GM21447 (cell line): ENCODE measurements around the gene GALNT17.
"Not testable (repeated sequence)": the region's sequence is repeated elsewhere in the genome, so short reads cannot be mapped to it uniquely, and the experiment has no call there.

Experiments used
- ATAC-seq: cut with Tn5 transposase; IDR thresholded peaks from one replicate; pipeline ENCODE4 v1.9.1; 2021; ENCODE audit not compliant: unreplicated experiment

The GALNT17 gene

DNA sequence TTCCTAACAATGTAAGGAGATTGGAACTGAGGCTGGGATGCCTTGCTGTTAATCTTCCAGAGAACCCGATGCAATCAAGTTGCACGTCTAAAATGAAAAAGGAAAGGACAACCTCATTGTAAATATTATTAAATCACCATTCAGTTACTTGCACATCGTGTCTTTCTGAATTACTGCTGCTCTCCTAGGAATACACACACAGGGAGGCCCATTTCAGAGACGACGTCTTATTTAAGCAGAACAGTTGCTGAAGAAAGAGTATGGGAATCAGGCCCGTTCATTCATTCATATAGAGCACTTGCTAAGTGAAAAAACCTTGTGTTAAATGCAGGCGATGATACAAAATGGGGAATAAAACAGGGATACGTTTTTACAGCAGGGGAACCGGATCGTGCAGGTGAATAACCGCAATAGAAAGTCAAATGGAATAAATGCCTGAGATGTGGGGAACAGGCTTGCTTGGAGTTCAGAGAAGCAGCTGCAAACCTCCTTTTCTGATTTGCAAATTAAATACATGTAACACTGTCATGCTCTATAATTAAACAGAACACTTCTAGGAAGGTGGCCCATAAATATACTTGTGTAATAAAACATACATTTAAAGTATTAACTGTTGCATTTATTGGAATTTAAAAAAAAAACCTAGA lies 409.9 kb downstream of the GALNT17 start:
- ATAC-seq, result no peak

DNA sequence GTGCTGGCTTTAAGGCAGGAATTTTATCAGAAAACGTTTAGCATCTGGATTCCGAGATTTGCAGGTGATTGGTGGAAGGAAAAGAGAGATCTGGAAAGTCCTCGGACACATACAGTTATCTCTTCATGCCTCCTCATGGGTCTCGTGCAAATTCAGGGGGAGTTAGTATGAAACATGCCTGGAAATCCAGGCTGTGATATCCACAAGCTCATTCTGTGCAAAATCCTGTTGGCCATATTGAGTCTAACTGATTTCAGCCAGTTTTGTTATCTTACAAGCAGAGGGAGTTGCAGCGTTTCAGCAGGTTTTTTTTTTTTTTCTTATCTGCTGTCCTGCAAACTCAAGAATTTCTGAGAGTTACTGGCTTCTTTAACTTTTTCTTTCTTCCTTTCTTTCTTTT lies 411.5 kb downstream of the GALNT17 start:
- ATAC-seq, result no peak

DNA sequence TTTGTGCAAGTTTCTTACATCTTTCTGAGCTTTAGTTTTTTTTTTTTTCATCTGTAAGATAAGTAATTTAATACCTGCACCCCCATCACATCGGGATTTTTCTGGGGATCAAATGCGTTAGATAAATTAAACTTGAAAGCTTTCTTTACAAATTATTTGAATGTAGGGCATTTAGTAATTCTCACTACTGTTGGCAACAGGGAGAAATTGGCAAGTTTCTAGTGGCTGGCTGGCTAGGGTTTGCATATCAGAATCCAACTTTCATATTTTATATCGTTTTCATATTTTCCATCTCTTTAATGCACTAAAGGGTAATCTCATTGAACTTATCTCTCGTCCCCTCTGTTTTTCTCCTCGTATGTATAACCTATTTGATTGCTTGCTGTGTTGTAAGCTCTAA lies 412.9 kb downstream of the GALNT17 start:
- no peak for ATAC-seq

DNA sequence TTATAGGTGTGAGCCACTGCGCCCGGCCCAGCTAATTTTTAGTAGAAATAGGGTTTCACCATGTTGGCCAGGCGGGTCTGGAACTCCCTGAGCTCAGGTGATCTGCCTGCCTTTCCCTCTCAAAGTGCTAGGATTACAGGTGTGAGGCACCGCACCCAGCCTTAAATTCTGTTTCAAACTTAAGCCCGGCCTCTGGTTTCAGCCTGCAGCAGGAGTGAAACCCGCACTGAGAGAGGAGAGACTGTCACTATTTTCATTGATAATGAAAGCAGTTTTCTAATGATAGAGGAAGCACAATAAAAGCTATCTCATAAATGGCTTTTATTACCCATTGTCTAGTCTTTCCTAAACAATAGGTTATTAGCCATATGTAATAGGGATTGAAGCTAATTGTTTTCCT lies 415.5 kb downstream of the GALNT17 start:
- ATAC-seq, result no peak

DNA sequence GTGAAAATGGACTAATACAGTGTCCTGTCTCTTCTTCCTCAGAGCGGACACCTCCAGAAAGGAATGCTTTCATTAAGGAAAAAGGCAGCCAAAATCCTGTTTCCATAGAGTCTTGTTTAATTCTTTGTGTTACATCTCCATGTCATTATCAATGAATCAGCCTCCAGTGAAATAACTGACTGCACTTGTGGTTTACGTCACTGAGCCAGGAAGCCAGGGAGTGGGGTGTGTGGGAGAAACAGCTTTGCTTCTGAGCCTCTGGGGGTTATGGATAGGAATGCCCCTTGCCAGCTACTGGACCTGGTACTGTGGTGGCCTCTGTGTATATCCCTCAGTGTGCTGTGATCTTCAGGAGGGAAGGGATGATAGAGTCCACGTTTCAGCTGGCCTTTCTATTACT lies 416.8 kb downstream of the GALNT17 start:
- no peak for ATAC-seq

GRCh38 chr7:71553306-71553705 lies 421.4 kb downstream of the GALNT17 start:
- no peak for ATAC-seq

- no peak for ATAC-seq
Observed at GRCh38 chr7:71555758-71556157, 423.8 kb downstream of the GALNT17 start.

DNA sequence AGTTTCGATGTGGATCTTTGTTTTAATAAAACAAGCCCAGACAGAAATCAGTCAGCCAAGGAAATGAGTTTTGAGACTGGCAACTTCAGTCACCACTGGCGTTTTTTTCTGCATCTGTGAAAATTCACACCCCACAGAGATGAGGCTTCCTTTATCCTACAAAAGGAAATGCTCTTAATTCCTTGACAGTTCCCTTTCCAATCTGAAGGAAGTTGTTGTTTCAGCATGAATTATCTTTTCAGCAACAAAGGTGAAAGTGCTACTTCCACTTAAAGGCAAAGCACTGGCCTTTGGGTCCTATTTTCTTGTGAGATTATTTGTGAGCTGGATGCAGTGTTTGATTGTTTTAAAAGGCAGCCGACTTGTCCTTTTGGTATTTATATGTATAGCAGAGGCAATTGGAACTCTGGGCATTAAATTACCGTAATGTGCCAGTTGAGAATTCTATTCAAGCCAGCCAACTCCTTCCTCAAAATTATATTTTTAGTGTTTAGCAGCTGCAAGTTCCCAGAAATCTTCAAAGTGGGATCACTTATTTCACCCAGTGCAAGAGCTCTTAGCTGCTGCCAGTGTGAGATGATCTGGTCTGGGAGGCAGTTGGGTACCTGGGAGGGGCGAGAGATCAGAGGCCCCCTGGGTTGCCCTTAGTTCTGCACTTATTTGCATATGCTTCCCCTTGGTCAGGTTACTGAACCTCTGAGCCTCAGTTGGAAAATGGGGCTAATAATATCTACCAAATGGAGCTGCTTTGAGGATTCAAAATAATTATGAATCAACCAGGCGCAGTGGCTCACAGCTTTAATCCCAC lies 427.1 kb downstream of the GALNT17 start:
- no peak for ATAC-seq

DNA sequence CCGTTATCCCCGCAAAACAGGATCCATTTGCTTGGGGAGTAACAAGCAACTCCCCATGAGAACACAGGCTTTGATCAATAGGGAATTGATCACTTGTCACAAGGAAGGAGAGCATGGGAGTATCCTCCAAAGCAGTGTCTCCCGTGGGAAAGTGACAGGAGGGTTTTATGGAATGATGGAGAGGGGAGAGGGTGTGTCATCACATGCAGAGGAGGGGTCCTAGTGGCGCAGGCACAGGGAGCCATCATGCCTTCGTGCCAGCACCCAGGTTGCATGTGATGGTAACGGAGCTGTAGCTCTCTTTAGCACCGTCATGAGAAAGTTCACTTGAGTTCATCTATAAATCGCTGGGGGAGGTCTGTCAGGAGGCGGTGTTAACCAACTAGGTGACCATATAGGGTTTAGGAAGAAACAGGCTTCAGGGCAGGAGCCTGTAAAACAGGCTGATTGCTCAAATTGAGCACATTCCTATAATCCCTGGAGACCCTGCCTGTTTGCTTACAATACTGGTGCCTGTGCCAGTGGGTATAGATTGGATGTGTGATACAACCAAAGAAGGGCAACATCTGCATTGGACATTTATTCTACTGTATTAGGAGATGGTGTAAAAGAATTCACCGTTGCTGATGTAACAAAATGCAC lies 428.5 kb downstream of the GALNT17 start:
- ATAC-seq, result no peak

DNA sequence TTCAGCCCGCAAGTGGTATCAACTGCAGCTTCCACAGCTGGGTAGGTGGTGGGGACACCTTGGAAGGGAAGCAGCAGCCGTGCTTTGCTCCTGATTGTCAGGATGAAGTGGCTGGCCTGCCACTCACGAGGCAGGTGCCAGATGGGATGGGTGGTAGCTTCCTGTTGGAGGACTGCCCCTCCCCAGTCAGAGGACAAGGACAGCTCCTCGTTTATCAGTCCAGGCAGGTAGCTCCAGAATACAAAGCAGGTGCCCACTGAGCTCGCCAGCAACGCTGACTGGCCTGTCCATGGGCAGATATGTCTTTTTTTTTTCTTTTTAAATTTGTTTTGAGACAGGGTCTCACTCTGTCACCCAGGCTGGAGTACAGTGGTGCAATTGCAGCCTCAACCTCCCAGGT lies 431.3 kb downstream of the GALNT17 start:
- ATAC-seq, result no peak

DNA sequence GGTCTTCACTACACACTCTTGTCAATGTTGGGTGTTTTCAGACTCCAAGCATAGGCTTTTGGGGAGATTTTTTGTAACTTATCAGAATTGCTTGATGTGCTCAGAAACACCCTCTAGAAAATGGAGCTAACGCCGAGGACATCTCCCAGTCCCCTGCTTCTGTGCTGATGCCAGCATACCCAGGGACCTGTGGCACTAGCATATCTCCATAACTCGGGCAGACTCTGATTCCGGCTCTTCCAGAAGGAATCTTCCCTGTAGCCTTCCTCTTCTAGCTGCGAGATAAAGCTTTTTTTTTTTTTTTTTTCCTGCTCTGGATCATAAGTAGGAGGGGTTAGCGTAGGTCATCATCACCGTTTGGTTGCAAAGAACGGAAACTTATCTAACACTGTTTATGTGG lies 434.4 kb downstream of the GALNT17 start:
- no peak for ATAC-seq

DNA sequence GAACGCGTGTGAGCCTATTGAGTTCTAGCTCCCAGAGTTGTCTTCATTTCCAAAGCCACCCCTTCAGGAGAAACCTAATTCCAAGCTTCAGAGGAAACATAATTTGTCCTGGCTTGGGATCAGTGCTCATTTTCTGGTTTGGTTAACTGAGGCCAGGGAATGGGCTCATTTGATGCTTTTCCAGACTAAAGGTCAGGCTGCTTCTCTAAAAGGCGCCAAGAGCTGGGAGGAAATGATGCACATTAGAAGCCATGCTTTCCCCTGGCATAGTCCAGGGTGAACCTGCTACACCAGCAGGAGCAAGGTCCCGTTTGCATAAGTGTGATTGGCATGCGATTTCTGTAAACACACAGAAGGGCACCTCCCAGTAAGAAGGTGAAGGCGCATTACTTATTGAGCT lies 435.0 kb downstream of the GALNT17 start:
- no peak for ATAC-seq

- no peak for ATAC-seq
Observed at GRCh38 chr7:71574153-71574860, 442.4 kb downstream of the GALNT17 start.

DNA sequence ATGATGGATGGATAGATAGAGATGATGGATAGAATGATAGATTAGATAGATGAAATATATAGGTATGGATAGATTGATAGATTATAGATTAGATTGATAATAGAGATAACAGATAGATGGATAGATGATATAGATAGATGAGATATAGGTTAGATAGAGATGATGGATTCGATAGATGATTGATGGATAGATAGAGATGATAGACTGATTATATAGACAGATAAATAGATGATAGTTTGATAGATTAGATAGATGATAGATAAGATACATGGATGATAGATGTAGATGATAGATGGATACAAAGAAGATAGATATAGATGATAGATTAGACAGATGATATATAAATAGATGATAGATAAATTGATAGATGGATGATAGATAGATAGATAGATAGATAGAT lies 448.1 kb downstream of the GALNT17 start:
- ATAC-seq, result no peak

DNA sequence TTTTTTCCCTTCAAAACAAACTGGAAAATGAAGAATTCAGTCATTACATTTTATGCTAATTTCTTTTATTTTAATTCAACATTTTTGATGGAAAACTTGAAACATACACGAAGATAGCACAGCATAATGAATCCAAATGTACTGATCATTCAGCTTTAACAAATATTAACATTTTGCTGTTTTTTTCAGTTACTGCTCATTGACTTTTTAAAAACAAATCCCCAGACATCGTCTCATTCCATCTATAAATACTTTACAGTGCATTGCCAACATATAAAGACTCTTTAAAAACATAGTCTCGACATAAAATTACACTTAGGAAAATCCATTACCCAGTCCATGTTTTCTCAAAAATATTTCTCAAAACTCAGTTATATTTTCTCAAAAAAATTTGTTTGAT lies 452.3 kb downstream of the GALNT17 start:
- ATAC-seq, result no peak

DNA sequence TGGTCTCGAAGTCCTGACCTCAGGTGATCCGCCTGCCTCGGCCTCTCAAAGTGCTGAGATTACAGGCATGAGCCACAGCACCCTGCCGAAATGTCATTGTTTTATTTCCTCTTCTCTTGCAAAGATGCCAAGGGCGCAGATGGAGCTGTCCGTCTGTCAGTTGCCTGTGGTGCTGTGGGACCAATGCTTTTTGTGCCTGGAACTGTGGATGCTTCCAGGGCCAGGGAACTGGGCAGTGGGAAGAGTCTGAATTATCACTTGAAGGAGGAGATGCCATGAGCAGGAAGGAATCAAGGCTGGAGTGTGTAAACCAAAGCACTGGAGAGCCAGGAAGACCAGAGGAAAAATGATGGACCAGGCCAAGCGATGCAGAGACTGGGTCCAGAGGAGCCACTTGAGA lies 459.9 kb downstream of the GALNT17 start:
- ATAC-seq, result no peak

DNA sequence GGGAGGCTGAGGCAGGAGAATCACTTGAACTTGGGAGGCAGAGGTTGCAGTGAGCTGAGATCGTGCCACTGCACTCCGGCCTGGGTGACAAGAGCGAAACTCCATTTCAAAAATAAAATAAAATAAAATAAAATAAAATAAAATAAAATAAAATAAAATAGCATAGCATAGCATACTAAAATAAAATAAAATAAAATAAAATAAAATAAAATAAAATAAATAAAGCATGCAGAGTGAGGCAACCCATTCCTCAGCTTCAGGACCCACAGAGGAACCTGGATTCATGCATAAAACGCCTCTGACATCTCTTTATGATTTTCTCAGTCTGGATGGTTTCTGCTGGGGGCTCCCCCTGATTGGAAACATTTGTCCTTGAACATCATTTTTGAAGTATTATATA lies 460.4 kb downstream of the GALNT17 start:
- not testable (repeated sequence) for ATAC-seq

DNA sequence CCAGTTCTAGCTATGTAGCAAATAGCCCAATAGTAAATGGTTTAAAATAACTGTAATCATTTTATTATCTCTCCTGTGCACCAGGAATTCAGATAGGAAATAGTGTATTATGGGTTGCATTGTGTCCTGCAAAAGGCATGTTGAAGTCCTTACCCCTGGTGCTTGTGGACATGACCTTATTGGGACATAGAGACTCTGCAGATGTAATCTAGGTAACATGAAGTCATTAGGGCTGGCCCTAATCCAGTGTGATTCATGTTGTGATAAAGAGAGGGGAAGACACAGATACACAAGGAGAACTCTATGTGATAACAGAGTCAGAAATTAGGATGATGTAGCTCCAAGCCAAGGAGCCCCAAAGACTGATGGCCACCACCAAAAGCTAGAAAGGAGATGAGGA lies 462.8 kb downstream of the GALNT17 start:
- ATAC-seq, result no peak

GRCh38 chr7:71595176-71595575 lies 463.2 kb downstream of the GALNT17 start:
- no peak for ATAC-seq

GRCh38 chr7:71598553-71598952 lies 466.6 kb downstream of the GALNT17 start:
- ATAC-seq, result no peak

DNA sequence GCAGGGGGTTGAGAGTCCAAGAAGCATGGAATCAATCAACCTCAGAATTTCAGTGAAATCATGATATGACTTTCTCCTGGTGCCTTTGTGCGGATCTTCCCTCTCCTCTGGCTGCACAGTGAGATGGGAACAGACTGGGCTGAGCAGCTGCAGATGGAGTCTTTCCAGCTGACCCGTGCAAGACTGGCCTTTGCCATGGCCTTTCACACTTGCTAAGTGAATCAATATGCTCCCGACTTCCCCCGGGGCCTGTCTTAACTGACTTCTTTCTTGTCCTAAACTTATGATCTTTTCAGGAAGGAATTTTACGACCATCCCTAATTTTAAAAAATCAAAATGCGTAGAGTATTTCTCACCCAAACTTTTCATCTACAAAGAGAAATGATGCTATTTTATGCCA lies 469.9 kb downstream of the GALNT17 start:
- ATAC-seq, result no peak
